Cardiac fibroblast (primary cell): Measurements from ENCODE around the gene MREG.
A peak's percentile ranks its signal among the peaks of the same experiment; 100 is the strongest.

Experiments
- DNase-seq, 2 donors: peaks; one replicate each; pipeline versions ENCODE4 v3.0.0 to v3.0.0-alpha.2; 2010; ENCODE audit warnings: low read depth in 2 of 2
- H3K4me3 ChIP-seq, 2 donors: replicated peaks in 1 of 2; 1 replicate in 1 of 2; 2 replicates in 1 of 2; pipeline ENCODE4 v1.5.1; 2011; ENCODE audit warnings: low read depth in 2 of 2, low read length in 2 of 2, mild to moderate bottlenecking in 2 of 2, moderate library complexity in 1 of 2
- CTCF ChIP-seq: IDR thresholded peaks from one replicate; pipeline ENCODE4 v1.5.1; 2011; ENCODE audit warnings: low read depth, mild to moderate bottlenecking, low read length, inconsistent platforms

The MREG gene

GRCh38 chr2:215970425-215970824, 42.9 kb downstream of the MREG start:
- peak in 1 of 2 donors; percentile 22 for DNase-seq
- no peak overlapping the region for H3K4me3 ChIP-seq

GRCh38 chr2:215969131-215969841, 44.1 kb downstream of the MREG start:
- no peak overlapping the region for H3K4me3 ChIP-seq
- DNase-seq, result peak in 1 of 2 donors; percentile 23
- no peak for TF ChIP-seq CTCF

More at GRCh38 chr2:215970425-215970824, 42.9 kb downstream of the MREG start:
- TF ChIP-seq CTCF, result no peak

GRCh38 chr2:215968499-215968898, 44.9 kb downstream of the MREG start:
- no peak for TF ChIP-seq CTCF
- H3K4me3 ChIP-seq, result no peak overlapping the region
- DNase-seq, result no peak

GRCh38 chr2:215967590-215968378, 45.6 kb downstream of the MREG start:
- no peak for TF ChIP-seq CTCF
- peak in 1 of 2 donors; percentile 27 for DNase-seq
- no peak overlapping the region for H3K4me3 ChIP-seq

- H3K4me3 ChIP-seq, result no peak overlapping the region
- TF ChIP-seq CTCF, result no peak
- DNase-seq, result no peak
These were observed 46.4 kb downstream of the MREG start for GRCh38 chr2:215966951-215967350.

- no peak overlapping the region for H3K4me3 ChIP-seq
- DNase-seq, result no peak
- TF ChIP-seq CTCF, result no peak
These were observed 47.1 kb downstream of the MREG start for GRCh38 chr2:215966274-215966673.
